OCI-LY3 (cell line): ENCODE data around the gene DPYD.

Source experiments
- H2AFZ ChIP-seq: fragments of 200-600, 300-600 bp; shearing (Covaris generic); 2 replicates; pipeline ENCODE4 v1.6.0; 2014; ENCODE audit warnings: antibody characterized with exemption, low read depth, low read length
- H3K27ac ChIP-seq: fragments of 200-600, 300-600 bp; sonication (generic); 2 replicates; pipeline ENCODE4 v1.5.1; 2014; ENCODE audit warnings: mild to moderate bottlenecking, low read length, moderate library complexity, mixed read lengths
- H3K27me3 ChIP-seq: fragments of 200-600, 300-600 bp; sonication (generic); 2 replicates; pipeline ENCODE4 v1.6.1; 2014; ENCODE audit warnings: low read depth, low read length, mixed read lengths
- H3K36me3 ChIP-seq: fragments of 200-600, 300-600 bp; sonication (generic); replicated peaks from 2 replicates; pipeline ENCODE3; 2014; ENCODE audit warnings: low read depth, low read length, mixed read lengths
- H3K4me1 ChIP-seq: fragments of 300-600, 200-600 bp; sonication (generic); 2 replicates; pipeline ENCODE4 v1.6.1; 2014; ENCODE audit warnings: low read length, mixed read lengths
- H3K4me2 ChIP-seq: fragments of 200-600, 300-600 bp; sonication (generic); 2 replicates; pipeline ENCODE4 v1.6.1; 2014; ENCODE audit warnings: low read length, mixed read lengths
- H3K4me3 ChIP-seq: fragments of 300-600, 200-600 bp; sonication (generic); 2 replicates; pipeline ENCODE4 v1.5.1; 2014; ENCODE audit warnings: antibody characterized with exemption, mild to moderate bottlenecking, low read length, moderate library complexity
- H3K79me2 ChIP-seq: fragments of 300-600, 200-600 bp; shearing (Covaris generic); 2 replicates; pipeline ENCODE4 v1.6.1; 2014; ENCODE audit warnings: mild to moderate bottlenecking, low read length, mixed read lengths
- H3K9ac ChIP-seq: fragments of 300-600, 200-600 bp; shearing (Covaris generic); 2 replicates; pipeline ENCODE4 v1.6.0; 2014; ENCODE audit warnings: mild to moderate bottlenecking, low read length, moderate library complexity
- H3K9me3 ChIP-seq: fragments of 200-600, 300-600 bp; shearing (Covaris generic); 2 replicates; pipeline ENCODE4 v1.6.1; 2014; ENCODE audit warnings: low read length, mixed read lengths; ENCODE audit not compliant: insufficient read depth
- H4K20me1 ChIP-seq: fragments of 200-600, 300-600 bp; sonication (generic); 2 replicates; pipeline ENCODE4 v1.6.1; 2016; ENCODE audit warnings: low read length, mixed read lengths; ENCODE audit not compliant: insufficient read depth
- EZH2phosphoT487 ChIP-seq: fragments of 200-600 bp; shearing (Covaris generic); IDR thresholded peaks from 2 replicates; pipeline ENCODE4 v1.6.1; 2018; ENCODE audit warnings: antibody characterized with exemption, mixed run types, low read depth
- TF ChIP-seq, protein P1 (sequence below): fragments of 200-600, 300-600 bp; sonication (generic); IDR thresholded peaks from 2 replicates; pipeline ENCODE4 v1.5.1; 2014; ENCODE audit warnings: antibody characterized with exemption, low read length, low read depth

Gene DPYD

GRCh38 chr1:97441966-97442365 is 478.9 kb downstream of the DPYD start:
- H3K4me2 ChIP-seq, result no peak overlapping the region
- TF ChIP-seq, protein P1, sequence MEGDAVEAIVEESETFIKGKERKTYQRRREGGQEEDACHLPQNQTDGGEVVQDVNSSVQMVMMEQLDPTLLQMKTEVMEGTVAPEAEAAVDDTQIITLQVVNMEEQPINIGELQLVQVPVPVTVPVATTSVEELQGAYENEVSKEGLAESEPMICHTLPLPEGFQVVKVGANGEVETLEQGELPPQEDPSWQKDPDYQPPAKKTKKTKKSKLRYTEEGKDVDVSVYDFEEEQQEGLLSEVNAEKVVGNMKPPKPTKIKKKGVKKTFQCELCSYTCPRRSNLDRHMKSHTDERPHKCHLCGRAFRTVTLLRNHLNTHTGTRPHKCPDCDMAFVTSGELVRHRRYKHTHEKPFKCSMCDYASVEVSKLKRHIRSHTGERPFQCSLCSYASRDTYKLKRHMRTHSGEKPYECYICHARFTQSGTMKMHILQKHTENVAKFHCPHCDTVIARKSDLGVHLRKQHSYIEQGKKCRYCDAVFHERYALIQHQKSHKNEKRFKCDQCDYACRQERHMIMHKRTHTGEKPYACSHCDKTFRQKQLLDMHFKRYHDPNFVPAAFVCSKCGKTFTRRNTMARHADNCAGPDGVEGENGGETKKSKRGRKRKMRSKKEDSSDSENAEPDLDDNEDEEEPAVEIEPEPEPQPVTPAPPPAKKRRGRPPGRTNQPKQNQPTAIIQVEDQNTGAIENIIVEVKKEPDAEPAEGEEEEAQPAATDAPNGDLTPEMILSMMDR, result no peak
- no peak for TF ChIP-seq EZH2phosphoT487
- no peaks in the 10 kb centered on the region for H3K36me3 ChIP-seq
- no peak overlapping the region for H2AFZ ChIP-seq
- H3K27me3 ChIP-seq, result no peaks in the 10 kb centered on the region
- H3K4me3 ChIP-seq, result no peak overlapping the region
- H3K9me3 ChIP-seq, result no peaks in the 10 kb centered on the region
- H3K79me2 ChIP-seq, result no peaks in the 10 kb centered on the region
- H4K20me1 ChIP-seq, result no peaks in the 10 kb centered on the region
- H3K9ac ChIP-seq, result no peak overlapping the region
- no peak overlapping the region for H3K27ac ChIP-seq
- no peaks in the 10 kb centered on the region for H3K4me1 ChIP-seq

GRCh38 chr1:97433824-97434177 is 487.0 kb downstream of the DPYD start:
- Histone ChIP-seq H3K27me3 (no peaks in the 10 kb centered on the region), H3K36me3 (no peaks in the 10 kb centered on the region), H3K27ac (no peak overlapping the region), H3K9me3 (no peaks in the 10 kb centered on the region), H3K4me3 (no peak overlapping the region), H3K4me1 (no peaks in the 10 kb centered on the region), H3K9ac (no peak overlapping the region), H3K79me2 (no peaks in the 10 kb centered on the region), H3K4me2 (no peak overlapping the region), H4K20me1 (no peaks in the 10 kb centered on the region), H2AFZ (no peak overlapping the region)
- TF ChIP-seq, protein P1, result no peak
- no peak for TF ChIP-seq EZH2phosphoT487

GRCh38 chr1:97433094-97433823 is 487.6 kb downstream of the DPYD start:
- no peaks in the 10 kb centered on the region for H3K79me2 ChIP-seq
- H3K4me3 ChIP-seq, result no peak overlapping the region
- H3K4me2 ChIP-seq, result no peak overlapping the region
- no peak overlapping the region for H3K27ac ChIP-seq
- no peaks in the 10 kb centered on the region for H3K36me3 ChIP-seq
- no peak overlapping the region for H3K9ac ChIP-seq
- H3K27me3 ChIP-seq, result no peaks in the 10 kb centered on the region
- TF ChIP-seq, protein P1, result no peak
- TF ChIP-seq EZH2phosphoT487, result no peak
- H3K4me1 ChIP-seq, result no peaks in the 10 kb centered on the region
- no peaks in the 10 kb centered on the region for H3K9me3 ChIP-seq
- H4K20me1 ChIP-seq, result no peaks in the 10 kb centered on the region
- no peak overlapping the region for H2AFZ ChIP-seq

GRCh38 chr1:97427371-97427770 is 493.5 kb downstream of the DPYD start:
- no peaks in the 10 kb centered on the region for H3K9me3 ChIP-seq
- no peaks in the 10 kb centered on the region for H3K27me3 ChIP-seq
- no peaks in the 10 kb centered on the region for H3K36me3 ChIP-seq
- H3K4me3 ChIP-seq, result no peak overlapping the region
- TF ChIP-seq, protein P1, result no peak
- TF ChIP-seq EZH2phosphoT487, result no peak
- H3K79me2 ChIP-seq, result no peaks in the 10 kb centered on the region
- H4K20me1 ChIP-seq, result no peaks in the 10 kb centered on the region
- H3K9ac ChIP-seq, result no peak overlapping the region
- H3K4me1 ChIP-seq, result peaks cover 10% of the 10 kb centered on the region
- no peak overlapping the region for H3K4me2 ChIP-seq
- no peak overlapping the region for H3K27ac ChIP-seq
- no peak overlapping the region for H2AFZ ChIP-seq
